ENCODE measurements around the gene MYBPC1. TPM values are rescaled to one million over a fixed set of nuclear protein-coding genes. Genes with fewer than 3 reads are reported as not detected.
A peak's percentile ranks its signal among the peaks of the same experiment; 100 is the strongest.

Gene MYBPC1
- total and polyA plus RNA-seq, 2 of the 13 experiments (the other 11 are each of a cell fraction or from before 2014, with no cell fraction given), result 0.31 to 0.53 TPM

GRCh38 chr12:101696251-101697196 is 101.8 kb downstream of the MYBPC1 start (continued):
- TF ChIP-seq HBP1 (CRISPR knock-in tag; IDR thresholded peaks at IDR 0.05; ENCODE audit: low read depth) (peak; percentile 56; the same call in 1 of the 2 replicates), THAP8 (CRISPR knock-in tag; IDR thresholded peaks at IDR 0.05; ENCODE audit: borderline replicate concordance) (no peak), ZUFSP (CRISPR knock-in tag; IDR thresholded peaks at IDR 0.05; ENCODE audit: borderline replicate concordance) (no peak), ZNF839 (CRISPR knock-in tag; IDR thresholded peaks at IDR 0.05; ENCODE audit: borderline replicate concordance) (0 out of 2 replicates have a peak, but pooled peaks have one; percentile 33), SRSF9 (IDR thresholded peaks at IDR 0.05; ENCODE audit: borderline replicate concordance, insufficient read depth, low read depth, low read length, poor library complexity, severe bottlenecking) (no peak), CENPBD1 (CRISPR knock-in tag; IDR thresholded peaks at IDR 0.05; ENCODE audit: borderline replicate concordance, low read depth) (no peak), ZMYM4 (CRISPR knock-in tag; IDR thresholded peaks at IDR 0.05) (no peak; the same call in 1 of the 2 replicates), ZNF567 (CRISPR knock-in tag; IDR thresholded peaks at IDR 0.05; ENCODE audit: borderline replicate concordance) (no peak), POLR2AphosphoS5 (IDR thresholded peaks at IDR 0.05; ENCODE audit: low read depth, low read length) (no peak; the same call in 1 of the 2 replicates), NFE2L1 (CRISPR knock-in tag; IDR thresholded peaks at IDR 0.05; ENCODE audit: borderline replicate concordance) (no peak), ZNF569 (CRISPR knock-in tag; IDR thresholded peaks at IDR 0.05; ENCODE audit: borderline replicate concordance) (no peak), KLF16 (CRISPR knock-in tag; IDR thresholded peaks at IDR 0.05) (peak in 1 of 2 experiments; percentile 85; a peak in 2 of 4 replicates), GABPB1 (CRISPR knock-in tag; IDR thresholded peaks at IDR 0.05) (no peak; the same call in 1 of the 2 replicates), SMAD3 (CRISPR knock-in tag; IDR thresholded peaks at IDR 0.05) (0 out of 2 replicates have a peak, but pooled peaks have one; percentile 51), PBX3 (CRISPR knock-in tag; IDR thresholded peaks at IDR 0.05; ENCODE audit: borderline replicate concordance) (no peak), JUN (CRISPR knock-in tag; IDR thresholded peaks at IDR 0.05) (no peak), ZNF7 (CRISPR knock-in tag; IDR thresholded peaks at IDR 0.05) (no peak), PBX2 (CRISPR knock-in tag; IDR thresholded peaks at IDR 0.05) (peak; percentile 66), ZSCAN12 (CRISPR knock-in tag; IDR thresholded peaks at IDR 0.05) (no peak), IKZF4 (CRISPR knock-in tag; IDR thresholded peaks at IDR 0.05; ENCODE audit: borderline replicate concordance, low read depth, not compliant biosample characterization) (no peak)
